OCI-LY3 (cell line): ENCODE data around the gene SYT10.
A peak's percentile ranks its signal among the peaks of the same experiment; 100 is the strongest.

Experiments
- H2AFZ ChIP-seq: fragments of 200-600, 300-600 bp; shearing (Covaris generic); 2 replicates; pipeline ENCODE4 v1.6.0; 2014; ENCODE audit warnings: antibody characterized with exemption, low read depth, low read length
- H3K27ac ChIP-seq: fragments of 200-600, 300-600 bp; sonication (generic); 2 replicates; pipeline ENCODE4 v1.5.1; 2014; ENCODE audit warnings: mild to moderate bottlenecking, low read length, moderate library complexity, mixed read lengths
- H3K27me3 ChIP-seq: fragments of 200-600, 300-600 bp; sonication (generic); 2 replicates; pipeline ENCODE4 v1.6.1; 2014; ENCODE audit warnings: low read depth, low read length, mixed read lengths
- H3K36me3 ChIP-seq: fragments of 200-600, 300-600 bp; sonication (generic); replicated peaks from 2 replicates; pipeline ENCODE3; 2014; ENCODE audit warnings: low read depth, low read length, mixed read lengths
- H3K4me1 ChIP-seq: fragments of 300-600, 200-600 bp; sonication (generic); 2 replicates; pipeline ENCODE4 v1.6.1; 2014; ENCODE audit warnings: low read length, mixed read lengths
- H3K4me2 ChIP-seq: fragments of 200-600, 300-600 bp; sonication (generic); 2 replicates; pipeline ENCODE4 v1.6.1; 2014; ENCODE audit warnings: low read length, mixed read lengths
- H3K4me3 ChIP-seq: fragments of 300-600, 200-600 bp; sonication (generic); 2 replicates; pipeline ENCODE4 v1.5.1; 2014; ENCODE audit warnings: antibody characterized with exemption, mild to moderate bottlenecking, low read length, moderate library complexity
- H3K79me2 ChIP-seq: fragments of 300-600, 200-600 bp; shearing (Covaris generic); 2 replicates; pipeline ENCODE4 v1.6.1; 2014; ENCODE audit warnings: mild to moderate bottlenecking, low read length, mixed read lengths
- H3K9ac ChIP-seq: fragments of 300-600, 200-600 bp; shearing (Covaris generic); 2 replicates; pipeline ENCODE4 v1.6.0; 2014; ENCODE audit warnings: mild to moderate bottlenecking, low read length, moderate library complexity
- H3K9me3 ChIP-seq: fragments of 200-600, 300-600 bp; shearing (Covaris generic); 2 replicates; pipeline ENCODE4 v1.6.1; 2014; ENCODE audit warnings: low read length, mixed read lengths; ENCODE audit not compliant: insufficient read depth
- H4K20me1 ChIP-seq: fragments of 200-600, 300-600 bp; sonication (generic); 2 replicates; pipeline ENCODE4 v1.6.1; 2016; ENCODE audit warnings: low read length, mixed read lengths; ENCODE audit not compliant: insufficient read depth
- CTCF ChIP-seq: fragments of 200-600, 300-600 bp; sonication (generic); IDR thresholded peaks from 2 replicates; pipeline ENCODE4 v1.5.1; 2014; ENCODE audit warnings: antibody characterized with exemption, low read length, low read depth
- EZH2phosphoT487 ChIP-seq: fragments of 200-600 bp; shearing (Covaris generic); IDR thresholded peaks from 2 replicates; pipeline ENCODE4 v1.6.1; 2018; ENCODE audit warnings: antibody characterized with exemption, mixed run types, low read depth

The SYT10 gene

GRCh38 chr12:33476058-33476457 lies 36.4 kb upstream of the SYT10 start:
- H3K79me2 ChIP-seq, result no peaks in the 10 kb centered on the region
- no peak overlapping the region for H3K4me2 ChIP-seq
- no peak overlapping the region for H3K27ac ChIP-seq
- H3K36me3 ChIP-seq, result no peaks in the 10 kb centered on the region
- H3K27me3 ChIP-seq, result no peaks in the 10 kb centered on the region
- H3K4me3 ChIP-seq, result no peak overlapping the region
- no peaks in the 10 kb centered on the region for H4K20me1 ChIP-seq
- no peak overlapping the region for H2AFZ ChIP-seq
- 0 out of 2 replicates have a peak, but pooled peaks cover 3% of the 10 kb centered on the region for H3K9me3 ChIP-seq
- H3K9ac ChIP-seq, result no peak overlapping the region
- no peaks in the 10 kb centered on the region for H3K4me1 ChIP-seq
- TF ChIP-seq CTCF (no peak), EZH2phosphoT487 (no peak)

DNA sequence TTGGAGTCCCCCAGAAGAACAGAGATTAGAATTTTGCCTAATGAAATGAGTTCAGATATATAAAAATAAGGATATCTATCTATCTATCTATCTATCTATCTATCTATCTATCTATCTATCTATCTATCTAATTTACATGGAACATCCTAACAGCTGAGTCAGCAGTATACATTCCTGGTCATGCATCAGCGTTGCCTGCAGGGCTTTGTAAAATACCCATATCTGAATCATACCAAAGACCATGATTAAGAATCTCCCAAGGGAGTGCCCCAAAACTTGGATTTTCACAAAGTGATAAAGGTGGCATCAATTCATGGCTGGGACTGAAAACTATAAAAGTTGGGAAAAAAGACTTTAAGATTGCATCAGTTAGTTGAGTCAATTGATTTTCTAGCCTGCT lies 32.7 kb upstream of the SYT10 start:
- Histone ChIP-seq H3K4me3 (no peak overlapping the region), H3K27me3 (no peaks in the 10 kb centered on the region), H3K27ac (no peak overlapping the region), H2AFZ (no peak overlapping the region), H3K4me2 (no peak overlapping the region), H3K9ac (no peak overlapping the region), H3K4me1 (no peaks in the 10 kb centered on the region), H3K36me3 (no peaks in the 10 kb centered on the region), H3K9me3 (0 out of 2 replicates have a peak, but pooled peaks cover 3% of the 10 kb centered on the region), H4K20me1 (no peaks in the 10 kb centered on the region), H3K79me2 (no peaks in the 10 kb centered on the region)
- TF ChIP-seq EZH2phosphoT487 (no peak), CTCF (no peak)

GRCh38 chr12:33455096-33455495 lies 15.5 kb upstream of the SYT10 start:
- H3K79me2 ChIP-seq, result no peaks in the 10 kb centered on the region
- H3K9me3 ChIP-seq, result no peaks in the 10 kb centered on the region
- H3K9ac ChIP-seq, result no peak overlapping the region
- H3K4me1 ChIP-seq, result peaks cover 13% of the 10 kb centered on the region
- no peaks in the 10 kb centered on the region for H3K27me3 ChIP-seq
- H3K36me3 ChIP-seq, result no peaks in the 10 kb centered on the region
- no peak overlapping the region for H3K4me2 ChIP-seq
- no peak overlapping the region for H3K27ac ChIP-seq
- TF ChIP-seq EZH2phosphoT487, result no peak
- no peak for TF ChIP-seq CTCF
- no peak overlapping the region for H3K4me3 ChIP-seq
- no peak overlapping the region for H2AFZ ChIP-seq
- H4K20me1 ChIP-seq, result no peaks in the 10 kb centered on the region

DNA sequence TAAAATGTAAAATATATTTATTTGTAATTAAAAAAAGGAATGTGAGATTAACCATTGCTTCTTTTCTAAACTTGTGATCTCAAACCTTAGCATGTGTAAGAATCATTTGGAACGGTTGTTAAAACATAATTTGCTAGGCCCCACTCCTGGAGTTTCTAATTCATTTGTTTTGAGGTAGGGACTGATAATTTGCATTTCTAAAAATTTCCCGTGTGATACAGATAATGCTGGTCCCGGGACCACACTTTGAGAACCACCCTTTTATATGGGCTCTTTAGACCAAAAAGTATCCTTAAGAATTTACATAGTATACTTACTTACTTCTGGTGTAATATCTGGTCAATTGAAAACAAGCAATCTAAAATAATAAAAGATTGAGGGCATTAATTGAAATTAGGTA lies 10.9 kb upstream of the SYT10 start:
- Histone ChIP-seq H2AFZ (peak overlapping the region; percentile 55; the same call in 1 of the 2 replicates), H3K9me3 (no peaks in the 10 kb centered on the region), H3K36me3 (no peaks in the 10 kb centered on the region), H3K4me3 (no peak overlapping the region), H4K20me1 (no peaks in the 10 kb centered on the region), H3K9ac (no peak overlapping the region), H3K27me3 (no peaks in the 10 kb centered on the region), H3K4me2 (peak overlapping the region; percentile 43), H3K79me2 (no peaks in the 10 kb centered on the region), H3K4me1 (peaks cover 34% of the 10 kb centered on the region), H3K27ac (peak overlapping the region; percentile 3; the same call in 1 of the 2 replicates)
- no peak for TF ChIP-seq EZH2phosphoT487
- no peak for TF ChIP-seq CTCF
